ENCODE measurements around the gene VAC14.

- no peak for TF ChIP-seq POLR2A (IDR thresholded peaks at IDR 0.05)
- no peak for TF ChIP-seq CTCF (IDR thresholded peaks at IDR 0.05)
These were observed 35.5 kb downstream of the VAC14 start for GRCh38 chr16:70765491-70765890.

Data from Peyer's patch (tissue), 4 donors.